Panc1 (cell line): Measurements from ENCODE around the gene CXorf58. TPM values are rescaled to one million over a fixed set of nuclear protein-coding genes. Genes with fewer than 3 reads are reported as not detected.

ENCODE experiments used
- ATAC-seq: fragments of 200-7000 bp; cut with Tn5 transposase; 2 replicates; pipeline ENCODE4 v1.9.1; 2020; ENCODE audit warnings: mild to moderate bottlenecking, moderate library complexity
- BruUV-seq: library from RNA; stranded (reverse); fragments of 400-500 nt; replicated peaks from 2 replicates; lab custom pipeline; 2021; lab: Mats Ljungman, UMichigan
- CTCF ChIA-PET: fragments of 300-600 bp; sonication (Branson Sonifier 250); formaldehyde crosslinking; loops from one replicate; lab custom pipeline; 2022; ENCODE audit warnings: antibody characterized with exemption; lab: Charles Lee
- POLR2A ChIA-PET: fragments of 300-600 bp; sonication (Branson Sonifier 250); formaldehyde crosslinking; loops from one replicate; lab custom pipeline; 2022; ENCODE audit warnings: antibody characterized with exemption; lab: Charles Lee
- DNase-seq: peaks from one replicate; pipeline ENCODE4 v3.0.0-alpha.2; 2010; ENCODE audit warnings: low read depth, low spot score
- H3K27ac ChIP-seq: 2 replicates; pipeline ENCODE4 v1.5.1; 2011; ENCODE audit warnings: mild to moderate bottlenecking, low read length, inconsistent platforms
- H3K27me3 ChIP-seq: fragments of 200-500 bp; sonication (Bioruptor generic); 2 replicates; pipeline ENCODE4 v1.6.0; 2014; ENCODE audit warnings: low read length, inconsistent platforms; ENCODE audit not compliant: control insufficient read depth, insufficient read depth
- H3K36me3 ChIP-seq: fragments of 200-500 bp; sonication (Bioruptor generic); 2 replicates; pipeline ENCODE4 v1.5.1; 2014; ENCODE audit warnings: inconsistent platforms, mild to moderate bottlenecking, low read length, moderate library complexity; ENCODE audit not compliant: control insufficient read depth, insufficient read depth
- H3K4me1 ChIP-seq: 2 replicates; pipeline ENCODE4 v1.5.1; 2011; ENCODE audit warnings: inconsistent platforms, mild to moderate bottlenecking, low read length, moderate library complexity; ENCODE audit not compliant: control insufficient read depth, insufficient read depth
- H3K4me3 ChIP-seq, 2 experiments: 2 replicates each; pipeline ENCODE4 v1.5.1; 2011 to 2012; ENCODE audit warnings: low read depth in 2 of 2, low read length in 2 of 2, mild to moderate bottlenecking in 2 of 2, inconsistent platforms in 1 of 2, moderate library complexity in 1 of 2
- H3K9me3 ChIP-seq: fragments of 200-500 bp; sonication (Bioruptor generic); 2 replicates; pipeline ENCODE4 v1.5.1; 2014; ENCODE audit warnings: low read depth, mild to moderate bottlenecking, inconsistent platforms, low read length, moderate library complexity; ENCODE audit not compliant: control insufficient read depth, insufficient read depth
- POLR2AphosphoS5 ChIP-seq: IDR thresholded peaks from 2 replicates; pipeline ENCODE4 v1.6.1; 2012; ENCODE audit warnings: mild to moderate bottlenecking, low read depth, low read length, moderate library complexity
- SIN3A ChIP-seq: IDR thresholded peaks from 2 replicates; pipeline ENCODE4 v1.6.1; 2012; ENCODE audit warnings: low read depth, mild to moderate bottlenecking, low read length, moderate library complexity, borderline replicate concordance; ENCODE audit not compliant: insufficient read depth
- in situ Hi-C: cut with HindIII; loops from 2 replicates; pipeline ENCODE4 v1.10.0; 2016; ENCODE audit warnings: low sequenced_read_pairs, low pct_unique_long_range_greater_than_20kb
- intact Hi-C: fragments of 100-400 bp; cut with micrococcal nuclease; formaldehyde crosslinking; loops from one replicate; pipeline ENCODE4 v1.10.0; 2022; ENCODE audit not compliant: unreplicated experiment
- total RNA-seq: library from RNA; stranded (reverse); gene quantifications from one replicate; pipeline ENCODE4 v1.2.1, GENCODE V29; 2021; ENCODE audit not compliant: unreplicated experiment
- TF ChIP-seq, protein P1 (sequence below): fragments of 450-650 bp; IDR thresholded peaks from 2 replicates; pipeline ENCODE4 v1.5.1; 2017; ENCODE audit warnings: mild to moderate bottlenecking
- TF ChIP-seq, protein P2 (sequence below), 2 experiments: IDR thresholded peaks; 2 replicates each; pipeline ENCODE4 v1.6.1; 2011 to 2012; ENCODE audit warnings: low read depth in 2 of 2, control low read depth in 1 of 2, low read length in 1 of 2, mild to moderate bottlenecking in 1 of 2, moderate library complexity in 1 of 2; ENCODE audit not compliant: insufficient read depth in 1 of 2

CXorf58 gene
- total RNA-seq, 1 experiment from 2014 or later: 0.41 TPM

DNA sequence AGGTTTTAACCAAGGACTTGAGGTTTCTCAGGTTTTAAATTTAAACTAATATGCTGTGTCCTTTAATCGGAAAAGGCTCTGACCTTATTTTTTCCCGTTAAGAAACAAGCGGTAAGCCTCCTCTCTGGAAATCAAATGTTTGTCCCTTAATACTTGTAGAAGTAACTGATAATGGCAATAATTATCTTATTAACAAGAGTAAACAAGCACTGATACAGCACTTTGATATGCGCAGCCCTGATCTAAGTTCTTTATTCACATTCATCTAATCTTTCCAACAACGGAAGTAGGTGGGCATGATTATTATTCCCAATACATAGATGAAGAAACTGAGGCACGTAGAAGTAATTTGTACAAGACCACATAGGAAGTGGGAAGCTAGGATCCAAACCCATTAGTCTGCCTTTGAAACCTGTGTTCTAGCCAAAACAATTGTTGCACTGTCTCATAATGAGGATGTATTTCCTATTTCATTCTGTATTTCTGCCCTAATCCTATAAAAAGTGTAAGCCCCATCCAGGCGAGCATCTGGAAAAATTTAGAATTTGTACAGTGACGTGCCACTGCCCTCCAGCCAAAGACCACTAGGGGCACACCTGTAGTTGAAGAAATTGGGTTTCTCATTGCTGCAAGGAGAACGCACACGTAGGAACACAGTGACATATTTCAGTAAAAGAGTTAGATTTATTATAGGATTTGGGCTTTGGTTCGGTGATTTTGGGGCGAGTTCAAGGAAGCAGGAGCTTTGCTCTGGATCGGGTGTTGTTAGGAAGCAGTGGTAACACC, 606 bp downstream of the CXorf58 start:
- DNase-seq (no peak), ATAC-seq (no peak)
- no peaks in the 10 kb centered on the region; the same call in 1 of the 2 replicates for H3K36me3 ChIP-seq
- POLR2A ChIA-PET: interaction anchor here (0.6 to 0.7 kb wide), 2 partner anchors 60 to 113 kb away, joined by 3 to 4 read pairs; no protein-coding TSS in a partner anchor
- no peak for TF ChIP-seq POLR2AphosphoS5
- TF ChIP-seq, protein P1, sequence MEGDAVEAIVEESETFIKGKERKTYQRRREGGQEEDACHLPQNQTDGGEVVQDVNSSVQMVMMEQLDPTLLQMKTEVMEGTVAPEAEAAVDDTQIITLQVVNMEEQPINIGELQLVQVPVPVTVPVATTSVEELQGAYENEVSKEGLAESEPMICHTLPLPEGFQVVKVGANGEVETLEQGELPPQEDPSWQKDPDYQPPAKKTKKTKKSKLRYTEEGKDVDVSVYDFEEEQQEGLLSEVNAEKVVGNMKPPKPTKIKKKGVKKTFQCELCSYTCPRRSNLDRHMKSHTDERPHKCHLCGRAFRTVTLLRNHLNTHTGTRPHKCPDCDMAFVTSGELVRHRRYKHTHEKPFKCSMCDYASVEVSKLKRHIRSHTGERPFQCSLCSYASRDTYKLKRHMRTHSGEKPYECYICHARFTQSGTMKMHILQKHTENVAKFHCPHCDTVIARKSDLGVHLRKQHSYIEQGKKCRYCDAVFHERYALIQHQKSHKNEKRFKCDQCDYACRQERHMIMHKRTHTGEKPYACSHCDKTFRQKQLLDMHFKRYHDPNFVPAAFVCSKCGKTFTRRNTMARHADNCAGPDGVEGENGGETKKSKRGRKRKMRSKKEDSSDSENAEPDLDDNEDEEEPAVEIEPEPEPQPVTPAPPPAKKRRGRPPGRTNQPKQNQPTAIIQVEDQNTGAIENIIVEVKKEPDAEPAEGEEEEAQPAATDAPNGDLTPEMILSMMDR: peak; percentile 48
- CTCF ChIA-PET: interaction anchor here (0.6 kb wide), 1 partner anchor 146 kb away, joined by 4 read pairs; no protein-coding TSS in a partner anchor
- no peaks in the 10 kb centered on the region for H3K9me3 ChIP-seq
- H3K27me3 ChIP-seq: no peaks in the 10 kb centered on the region
- intact Hi-C loops (loop anchor here (10.0 kb wide), 1 partner anchor 154 kb away; no protein-coding TSS in a partner anchor), in situ Hi-C loops (no loop called here)
- peak overlapping the region; percentile 83 for H3K27ac ChIP-seq
- BruUV-seq: no TSS peak
- H3K4me1 ChIP-seq: peaks cover 3% of the 10 kb centered on the region
- peak overlapping the region; percentile 37 to 56 for H3K4me3 ChIP-seq

DNA sequence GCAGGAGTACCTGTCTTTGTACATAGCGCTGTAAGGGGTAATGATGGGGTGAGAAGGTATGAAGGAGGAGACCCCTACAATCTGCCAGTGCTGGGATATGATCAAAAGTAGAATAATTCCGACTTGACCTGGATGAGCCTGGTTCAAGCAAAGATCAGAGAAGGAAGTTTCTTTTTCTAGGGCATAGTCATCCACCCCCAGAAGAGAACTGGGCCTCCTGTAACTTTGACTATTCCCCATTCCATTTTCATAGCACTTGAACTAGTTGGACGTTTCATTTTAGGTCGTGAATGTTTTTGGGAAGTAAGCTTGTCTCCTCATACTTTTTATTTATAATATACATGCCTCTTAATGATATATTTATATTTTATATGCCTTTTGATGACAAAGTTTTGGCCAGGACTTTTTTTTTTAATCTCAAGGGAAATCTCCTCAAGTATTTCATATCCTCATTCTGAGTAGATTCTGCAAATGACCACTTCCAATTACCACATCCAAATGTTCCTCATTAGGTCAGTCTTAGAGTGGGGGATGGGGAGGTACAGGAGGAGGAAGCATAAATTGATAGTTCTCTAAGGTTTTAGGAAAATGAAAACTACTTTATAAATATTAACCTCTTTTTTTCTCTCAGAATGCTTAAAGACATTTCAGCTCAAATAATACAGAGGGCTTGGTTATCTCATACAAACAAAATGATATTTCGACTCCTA, 3.5 kb downstream of the CXorf58 start:
- Histone ChIP-seq H3K4me1 (peaks cover 2% of the 10 kb centered on the region), H3K27ac (no peak overlapping the region), H3K27me3 (no peaks in the 10 kb centered on the region), H3K36me3 (no peaks in the 10 kb centered on the region; the same call in 1 of the 2 replicates), H3K9me3 (no peaks in the 10 kb centered on the region), H3K4me3 (no peak overlapping the region)
- no TSS peak for BruUV-seq
- ATAC-seq (no peak), DNase-seq (no peak)
- CTCF ChIA-PET: no interaction called here
- POLR2A ChIA-PET: interaction anchor here (0.7 kb wide), 1 partner anchor 244 kb away, joined by 4 read pairs; the partner anchor contains the start of gene PRDX4
- TF ChIP-seq, protein P2, sequence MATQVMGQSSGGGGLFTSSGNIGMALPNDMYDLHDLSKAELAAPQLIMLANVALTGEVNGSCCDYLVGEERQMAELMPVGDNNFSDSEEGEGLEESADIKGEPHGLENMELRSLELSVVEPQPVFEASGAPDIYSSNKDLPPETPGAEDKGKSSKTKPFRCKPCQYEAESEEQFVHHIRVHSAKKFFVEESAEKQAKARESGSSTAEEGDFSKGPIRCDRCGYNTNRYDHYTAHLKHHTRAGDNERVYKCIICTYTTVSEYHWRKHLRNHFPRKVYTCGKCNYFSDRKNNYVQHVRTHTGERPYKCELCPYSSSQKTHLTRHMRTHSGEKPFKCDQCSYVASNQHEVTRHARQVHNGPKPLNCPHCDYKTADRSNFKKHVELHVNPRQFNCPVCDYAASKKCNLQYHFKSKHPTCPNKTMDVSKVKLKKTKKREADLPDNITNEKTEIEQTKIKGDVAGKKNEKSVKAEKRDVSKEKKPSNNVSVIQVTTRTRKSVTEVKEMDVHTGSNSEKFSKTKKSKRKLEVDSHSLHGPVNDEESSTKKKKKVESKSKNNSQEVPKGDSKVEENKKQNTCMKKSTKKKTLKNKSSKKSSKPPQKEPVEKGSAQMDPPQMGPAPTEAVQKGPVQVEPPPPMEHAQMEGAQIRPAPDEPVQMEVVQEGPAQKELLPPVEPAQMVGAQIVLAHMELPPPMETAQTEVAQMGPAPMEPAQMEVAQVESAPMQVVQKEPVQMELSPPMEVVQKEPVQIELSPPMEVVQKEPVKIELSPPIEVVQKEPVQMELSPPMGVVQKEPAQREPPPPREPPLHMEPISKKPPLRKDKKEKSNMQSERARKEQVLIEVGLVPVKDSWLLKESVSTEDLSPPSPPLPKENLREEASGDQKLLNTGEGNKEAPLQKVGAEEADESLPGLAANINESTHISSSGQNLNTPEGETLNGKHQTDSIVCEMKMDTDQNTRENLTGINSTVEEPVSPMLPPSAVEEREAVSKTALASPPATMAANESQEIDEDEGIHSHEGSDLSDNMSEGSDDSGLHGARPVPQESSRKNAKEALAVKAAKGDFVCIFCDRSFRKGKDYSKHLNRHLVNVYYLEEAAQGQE (IDR thresholded peaks at IDR 0.05; ENCODE audit: insufficient read depth in 1 of 2, low read depth in 2 of 2, low read length in 1 of 2): no peak
- no peak for TF ChIP-seq POLR2AphosphoS5
- no peak for TF ChIP-seq SIN3A
- TF ChIP-seq, protein P1: no peak
- intact Hi-C loops (no loop called here), in situ Hi-C loops (no loop called here)
